RWPE2 (cell line): ENCODE measurements around the gene LDLRAP1.

Source experiments
- ATAC-seq: fragments of 200-7000 bp; cut with Tn5 transposase; 3 replicates; pipeline ENCODE4 v1.9.1; 2021; ENCODE audit warnings: low read depth
- DNase-seq: peaks from one replicate; pipeline ENCODE4 v3.0.0-alpha.2; 2020; ENCODE audit warnings: low spot score
- H3K27ac ChIP-seq: fragments of 450-650 bp; 2 replicates; pipeline ENCODE4 v1.5.1; 2017; ENCODE audit warnings: mild to moderate bottlenecking; ENCODE audit not compliant: poor library complexity, severe bottlenecking
- H3K27me3 ChIP-seq: fragments of 250-450 bp; sonication (Bioruptor Pico); 2 replicates; pipeline ENCODE4 v1.5.1; 2021; ENCODE audit warnings: mild to moderate bottlenecking, moderate library complexity; ENCODE audit not compliant: insufficient read depth, poor library complexity, severe bottlenecking
- H3K36me3 ChIP-seq: fragments of 250-450 bp; sonication (Bioruptor Pico); 2 replicates; pipeline ENCODE4 v1.5.1; 2020; ENCODE audit warnings: low read depth, mild to moderate bottlenecking, moderate library complexity
- H3K4me1 ChIP-seq: fragments of 250-450 bp; sonication (Bioruptor Pico); 2 replicates; pipeline ENCODE4 v1.5.1; 2021; ENCODE audit warnings: mild to moderate bottlenecking, moderate library complexity; ENCODE audit not compliant: insufficient read depth, poor library complexity, severe bottlenecking
- H3K4me3 ChIP-seq: fragments of 250-450 bp; sonication (Bioruptor Pico); 2 replicates; pipeline ENCODE4 v1.5.1; 2021; ENCODE audit warnings: mild to moderate bottlenecking, moderate library complexity; ENCODE audit not compliant: severe bottlenecking
- H3K9me3 ChIP-seq: fragments of 250-450 bp; sonication (Bioruptor Pico); 2 replicates; pipeline ENCODE4 v1.5.1; 2021; ENCODE audit warnings: mild to moderate bottlenecking, moderate library complexity; ENCODE audit not compliant: severe bottlenecking
- TF ChIP-seq, protein P1 (sequence below): fragments of 450-650 bp; IDR thresholded peaks from one replicate; pipeline ENCODE4 v1.5.1; 2017; ENCODE audit warnings: mild to moderate bottlenecking, moderate library complexity; ENCODE audit not compliant: poor library complexity, severe bottlenecking

Gene LDLRAP1

DNA sequence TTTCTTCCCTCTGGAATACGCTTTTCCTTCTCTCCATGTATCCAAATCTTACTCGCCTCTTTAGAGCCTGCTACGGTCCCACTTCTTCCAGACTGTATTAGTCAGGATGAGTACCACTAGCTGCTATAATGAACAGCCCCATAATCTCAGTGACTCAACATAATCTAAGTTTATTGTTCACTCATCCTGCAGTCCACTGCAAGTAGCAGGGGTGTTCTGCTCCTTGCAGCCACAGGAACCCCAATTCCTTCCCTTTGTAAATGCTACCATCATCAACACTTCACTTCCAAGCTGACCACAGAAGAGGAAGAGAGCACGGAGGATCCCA is 18.1 kb upstream of the LDLRAP1 start:
- Histone ChIP-seq H3K4me1 (no peaks in the 10 kb centered on the region), H3K9me3 (no peaks in the 10 kb centered on the region), H3K4me3 (no peak overlapping the region), H3K27ac (no peak overlapping the region), H3K27me3 (no peaks in the 10 kb centered on the region), H3K36me3 (no peaks in the 10 kb centered on the region)
- ATAC-seq (no peak), DNase-seq (no peak)
- TF ChIP-seq, protein P1, sequence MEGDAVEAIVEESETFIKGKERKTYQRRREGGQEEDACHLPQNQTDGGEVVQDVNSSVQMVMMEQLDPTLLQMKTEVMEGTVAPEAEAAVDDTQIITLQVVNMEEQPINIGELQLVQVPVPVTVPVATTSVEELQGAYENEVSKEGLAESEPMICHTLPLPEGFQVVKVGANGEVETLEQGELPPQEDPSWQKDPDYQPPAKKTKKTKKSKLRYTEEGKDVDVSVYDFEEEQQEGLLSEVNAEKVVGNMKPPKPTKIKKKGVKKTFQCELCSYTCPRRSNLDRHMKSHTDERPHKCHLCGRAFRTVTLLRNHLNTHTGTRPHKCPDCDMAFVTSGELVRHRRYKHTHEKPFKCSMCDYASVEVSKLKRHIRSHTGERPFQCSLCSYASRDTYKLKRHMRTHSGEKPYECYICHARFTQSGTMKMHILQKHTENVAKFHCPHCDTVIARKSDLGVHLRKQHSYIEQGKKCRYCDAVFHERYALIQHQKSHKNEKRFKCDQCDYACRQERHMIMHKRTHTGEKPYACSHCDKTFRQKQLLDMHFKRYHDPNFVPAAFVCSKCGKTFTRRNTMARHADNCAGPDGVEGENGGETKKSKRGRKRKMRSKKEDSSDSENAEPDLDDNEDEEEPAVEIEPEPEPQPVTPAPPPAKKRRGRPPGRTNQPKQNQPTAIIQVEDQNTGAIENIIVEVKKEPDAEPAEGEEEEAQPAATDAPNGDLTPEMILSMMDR, result no peak

GRCh38 chr1:25526753-25527152 is 16.7 kb upstream of the LDLRAP1 start:
- ATAC-seq (no peak), DNase-seq (no peak)
- Histone ChIP-seq H3K27ac (no peak overlapping the region), H3K27me3 (no peaks in the 10 kb centered on the region), H3K4me1 (no peaks in the 10 kb centered on the region), H3K9me3 (no peaks in the 10 kb centered on the region), H3K36me3 (no peaks in the 10 kb centered on the region), H3K4me3 (no peak overlapping the region)
- TF ChIP-seq, protein P1, result no peak

GRCh38 chr1:25527226-25527846 is 16.1 kb upstream of the LDLRAP1 start:
- TF ChIP-seq, protein P1, result no peak
- no peaks in the 10 kb centered on the region for H3K4me1 ChIP-seq
- no peak overlapping the region for H3K4me3 ChIP-seq
- H3K27ac ChIP-seq, result no peak overlapping the region
- no peaks in the 10 kb centered on the region for H3K27me3 ChIP-seq
- H3K9me3 ChIP-seq, result no peaks in the 10 kb centered on the region
- DNase-seq, result no peak
- ATAC-seq, result no peak
- H3K36me3 ChIP-seq, result no peaks in the 10 kb centered on the region

GRCh38 chr1:25527946-25528595 is 15.3 kb upstream of the LDLRAP1 start:
- H3K4me3 ChIP-seq, result no peak overlapping the region
- no peak for DNase-seq
- no peaks in the 10 kb centered on the region for H3K4me1 ChIP-seq
- no peak overlapping the region for H3K27ac ChIP-seq
- H3K27me3 ChIP-seq, result no peaks in the 10 kb centered on the region
- ATAC-seq, result no peak
- TF ChIP-seq, protein P1, result no peak
- no peaks in the 10 kb centered on the region for H3K9me3 ChIP-seq
- no peaks in the 10 kb centered on the region for H3K36me3 ChIP-seq

- Histone ChIP-seq H3K4me1 (no peaks in the 10 kb centered on the region), H3K27ac (no peak overlapping the region), H3K9me3 (no peaks in the 10 kb centered on the region), H3K27me3 (no peaks in the 10 kb centered on the region), H3K36me3 (no peaks in the 10 kb centered on the region), H3K4me3 (no peak overlapping the region)
- TF ChIP-seq, protein P1, result no peak
- ATAC-seq (no peak), DNase-seq (no peak)
These were observed 14.4 kb upstream of the LDLRAP1 start for GRCh38 chr1:25528881-25529517.
